ENCODE results near the gene MLC1. TPM values are rescaled to one million over a fixed set of nuclear protein-coding genes. Genes with fewer than 3 reads are reported as not detected.

MLC1 gene
- total and polyA plus RNA-seq, 2 of the 4 experiments (the other 2 are of a cell fraction) = 0.10 TPM; not detected in 1

DNA sequence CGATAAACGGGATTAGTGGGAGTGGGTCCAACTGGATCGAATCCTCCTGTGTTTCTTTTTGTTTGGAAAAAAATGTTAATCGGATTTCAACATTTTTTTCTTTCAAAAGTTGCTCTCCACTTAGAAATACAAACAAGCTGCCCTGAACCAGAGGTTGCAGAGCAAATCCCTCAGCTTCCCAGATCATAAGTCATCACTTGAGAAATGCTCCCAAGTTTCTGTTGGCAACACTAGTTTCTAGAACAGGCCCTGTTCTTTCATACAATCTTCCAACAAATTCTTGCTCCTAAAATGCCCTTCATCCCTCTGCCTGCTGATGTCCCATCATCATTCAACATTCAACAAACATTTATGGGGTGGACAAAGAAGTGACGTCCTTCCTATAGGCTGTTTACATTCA is 1.3 kb upstream of the MLC1 start:
- H3K4ac ChIP-seq (ENCODE audit: low read depth, low read length) = no peak overlapping the region
- WGBS, 2 experiments (ENCODE audit: extremely low coverage in 2 of 2, insufficient read length in 1 of 2) = no CpG with 5 or more reads among the region's 5 CpGs
- H4K91ac ChIP-seq (ENCODE audit: insufficient read depth, low read depth, low read length) = no peak overlapping the region
- BruUV-seq (replicated peaks) = no TSS peak
- H3K23ac ChIP-seq (ENCODE audit: low read depth, low read length) = no peak overlapping the region
- no peak overlapping the region for H3K4me3 ChIP-seq (ENCODE audit: insufficient read depth, low read depth, low read length)
- H3K9ac ChIP-seq (ENCODE audit: low read depth, low read length) = no peak overlapping the region
- H3K9me1 ChIP-seq (ENCODE audit: insufficient read depth, low read length) = peaks cover 6% of the 10 kb centered on the region; the same call in 1 of the 2 replicates
- no peak overlapping the region for H3K14ac ChIP-seq (replicated peaks; ENCODE audit: low read depth, low read length)
- H2AK9ac ChIP-seq (replicated peaks; ENCODE audit: low read depth, low read length, poor library complexity) = peak overlapping the region; percentile 22
- no peak overlapping the region for H2BK15ac ChIP-seq (ENCODE audit: low read depth, low read length)
- intact Hi-C loops (cut with micrococcal nuclease) = loop anchor here (5.0 kb wide), 1 partner anchor 56 kb away; no protein-coding TSS in a partner anchor
- H3K9me3 ChIP-seq (ENCODE audit: control insufficient read depth, insufficient read depth, low read length) = peaks cover 14% of the 10 kb centered on the region
- no peak for ATAC-seq (ENCODE audit: low read depth)
- peak overlapping the region; percentile 36; the same call in 1 of the 2 replicates for H3K4me2 ChIP-seq (ENCODE audit: low read depth, low read length)
- no peak overlapping the region for H2BK120ac ChIP-seq (ENCODE audit: low read depth, low read length)
- H3K18ac ChIP-seq (ENCODE audit: low read depth, low read length) = peak overlapping the region; percentile 86; the same call in 1 of the 2 replicates
- peaks cover 9% of the 10 kb centered on the region; the same call in 1 of the 2 replicates for H3K4me1 ChIP-seq (ENCODE audit: control insufficient read depth, insufficient read depth, low read length)
- TF ChIP-seq CEBPB (IDR thresholded peaks at IDR 0.05; ENCODE audit: low read depth, low read length) (peak; percentile 32; the same call in 1 of the 2 replicates), POLR2A (IDR thresholded peaks at IDR 0.05; ENCODE audit: low read depth, low read length) (no peak)
- H2BK5ac ChIP-seq (ENCODE audit: low read depth, low read length, poor library complexity, severe bottlenecking) = no peak overlapping the region
- H2BK20ac ChIP-seq (ENCODE audit: low read depth, low read length) = no peak overlapping the region
- H2AK5ac ChIP-seq (ENCODE audit: low read depth, low read length) = no peak overlapping the region; the same call in 1 of the 2 replicates
- H4K8ac ChIP-seq (ENCODE audit: low read depth in 2 of 2, low read length in 2 of 2) = peak overlapping the region in 1 of 2 experiments; percentile 38; a peak in 1 of 4 replicates
- in situ Hi-C loops (cut with MboI; ENCODE audit: low sequenced_read_pairs) = no loop called here
- dilution Hi-C loops (cut with HindIII; ENCODE audit: low sequenced_read_pairs, unreplicated experiment) = no loop called here
- no peak overlapping the region for H4K5ac ChIP-seq (ENCODE audit: low read depth, low read length)
- H3K79me1 ChIP-seq (ENCODE audit: low read depth in 1 of 2, low read length in 2 of 2) = no peaks in the 10 kb centered on the region
- H3K36me3 ChIP-seq (ENCODE audit: control insufficient read depth, insufficient read depth, low read length) = no peaks in the 10 kb centered on the region
- ChIA-PET POLR2A (ENCODE audit: unreplicated experiment) (no interaction called here), CTCF (no interaction called here)
- no peak overlapping the region for H3K56ac ChIP-seq (ENCODE audit: extremely low read depth, insufficient read depth, low read length)
- H2AFZ ChIP-seq (replicated peaks; ENCODE audit: low read length, poor library complexity) = no peak overlapping the region
- no peaks in the 10 kb centered on the region for H3K27me3 ChIP-seq (ENCODE audit: control insufficient read depth, insufficient read depth, low read length)
- no peak overlapping the region for H3K27ac ChIP-seq (ENCODE audit: insufficient read depth, low read length)
- peak; percentile 74 for DNase-seq
- H4K20me1 ChIP-seq (ENCODE audit: insufficient read depth, low read length) = no peaks in the 10 kb centered on the region
